IPS-15b (cell line): ENCODE data around the gene COL4A1.

Experiments used
- H3K27me3 ChIP-seq: one replicate; pipeline ENCODE4 v1.6.1; 2013; ENCODE audit warnings: low read length; ENCODE audit not compliant: control insufficient read depth, insufficient read depth
- H3K36me3 ChIP-seq: one replicate; pipeline ENCODE4 v1.6.1; 2013; ENCODE audit warnings: low read length; ENCODE audit not compliant: control insufficient read depth, insufficient read depth
- H3K4me1 ChIP-seq: one replicate; pipeline ENCODE4 v1.6.1; 2013; ENCODE audit warnings: mild to moderate bottlenecking, low read length; ENCODE audit not compliant: control insufficient read depth, insufficient read depth
- H3K4me3 ChIP-seq: one replicate; pipeline ENCODE4 v1.5.1; 2013; ENCODE audit warnings: low read depth, low read length
- H3K9ac ChIP-seq: one replicate; pipeline ENCODE4 v1.6.1; 2013; ENCODE audit warnings: low read depth, mild to moderate bottlenecking, low read length
- H3K9me3 ChIP-seq: one replicate; pipeline ENCODE4 v1.6.1; 2013; ENCODE audit warnings: mild to moderate bottlenecking, low read length; ENCODE audit not compliant: control insufficient read depth, insufficient read depth

Gene COL4A1

GRCh38 chr13:110157718-110158117 is 149.2 kb downstream of the COL4A1 start:
- Histone ChIP-seq H3K9me3 (no peaks in the 10 kb centered on the region), H3K36me3 (peaks cover 3% of the 10 kb centered on the region), H3K9ac (no peak overlapping the region), H3K27me3 (no peaks in the 10 kb centered on the region), H3K4me3 (no peak overlapping the region), H3K4me1 (no peaks in the 10 kb centered on the region)

GRCh38 chr13:110156301-110157049 is 150.5 kb downstream of the COL4A1 start:
- Histone ChIP-seq H3K27me3 (no peaks in the 10 kb centered on the region), H3K4me3 (no peak overlapping the region), H3K9me3 (no peaks in the 10 kb centered on the region), H3K9ac (no peak overlapping the region), H3K36me3 (peaks cover 3% of the 10 kb centered on the region), H3K4me1 (no peaks in the 10 kb centered on the region)

DNA sequence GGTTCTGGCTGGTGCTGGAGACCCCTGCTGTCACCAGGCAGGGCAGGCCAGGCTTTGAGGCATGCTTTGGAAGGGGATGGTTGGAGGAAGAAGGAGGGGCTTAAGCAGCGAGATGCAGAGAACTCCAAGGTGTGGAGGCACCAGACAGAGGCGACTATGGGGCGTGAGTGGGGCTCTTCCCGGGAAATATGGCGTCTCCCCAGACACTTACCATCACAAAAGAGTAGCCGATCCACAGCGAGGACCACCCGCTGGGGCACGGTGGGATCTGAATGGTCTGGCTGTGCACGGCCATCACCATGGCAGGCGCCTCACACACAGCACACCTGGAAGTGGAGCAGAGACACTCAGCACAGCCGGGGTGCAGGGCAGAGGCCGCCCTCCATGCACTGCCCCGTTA is 151.9 kb downstream of the COL4A1 start:
- no peak overlapping the region for H3K9ac ChIP-seq
- H3K36me3 ChIP-seq = no peaks in the 10 kb centered on the region
- H3K4me1 ChIP-seq = no peaks in the 10 kb centered on the region

GRCh38 chr13:110154410-110154933 is 152.5 kb downstream of the COL4A1 start:
- H3K27me3 ChIP-seq = no peaks in the 10 kb centered on the region
- no peaks in the 10 kb centered on the region for H3K36me3 ChIP-seq
- H3K9ac ChIP-seq = no peak overlapping the region
- H3K9me3 ChIP-seq = no peaks in the 10 kb centered on the region
- H3K4me1 ChIP-seq = no peaks in the 10 kb centered on the region
- H3K4me3 ChIP-seq = no peak overlapping the region

More for the DNA sequence above, 151.9 kb downstream of the COL4A1 start:
- Histone ChIP-seq H3K4me3 (no peak overlapping the region), H3K27me3 (no peaks in the 10 kb centered on the region), H3K9me3 (no peaks in the 10 kb centered on the region)

- Histone ChIP-seq H3K36me3 (no peaks in the 10 kb centered on the region), H3K4me3 (no peak overlapping the region)
These were observed 154.6 kb downstream of the COL4A1 start for GRCh38 chr13:110152351-110152750.

DNA sequence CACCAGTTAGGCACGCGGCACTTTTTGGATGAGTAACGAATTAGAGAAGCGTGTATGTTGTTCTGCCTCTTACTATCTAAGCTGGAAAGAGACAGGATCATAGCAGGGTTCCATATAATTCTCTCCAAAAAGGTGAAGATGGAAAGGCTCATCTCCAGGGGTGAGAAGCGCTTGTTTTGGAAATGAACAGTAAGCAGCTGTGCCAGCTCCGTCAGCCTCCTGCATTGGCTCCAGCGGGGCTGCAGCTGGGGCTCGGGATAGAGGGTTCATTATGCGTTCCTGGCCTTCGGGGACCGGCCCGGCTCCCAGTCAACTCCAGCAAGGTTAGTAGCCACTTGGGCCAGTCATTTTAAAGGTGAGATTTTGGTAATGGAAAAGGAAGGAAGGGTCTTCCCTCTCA is 155.5 kb downstream of the COL4A1 start:
- Histone ChIP-seq H3K4me1 (no peaks in the 10 kb centered on the region), H3K4me3 (no peak overlapping the region), H3K36me3 (no peaks in the 10 kb centered on the region), H3K9ac (no peak overlapping the region), H3K9me3 (no peaks in the 10 kb centered on the region), H3K27me3 (no peaks in the 10 kb centered on the region)

More at GRCh38 chr13:110152351-110152750, 154.6 kb downstream of the COL4A1 start:
- no peaks in the 10 kb centered on the region for H3K4me1 ChIP-seq
- no peaks in the 10 kb centered on the region for H3K27me3 ChIP-seq
- no peaks in the 10 kb centered on the region for H3K9me3 ChIP-seq
- no peak overlapping the region for H3K9ac ChIP-seq

GRCh38 chr13:110150384-110151101 is 156.4 kb downstream of the COL4A1 start:
- Histone ChIP-seq H3K9me3 (no peaks in the 10 kb centered on the region), H3K9ac (no peak overlapping the region), H3K4me1 (no peaks in the 10 kb centered on the region), H3K27me3 (no peaks in the 10 kb centered on the region), H3K4me3 (no peak overlapping the region), H3K36me3 (no peaks in the 10 kb centered on the region)

GRCh38 chr13:110149036-110149435 is 157.9 kb downstream of the COL4A1 start:
- Histone ChIP-seq H3K4me3 (no peak overlapping the region), H3K9me3 (no peaks in the 10 kb centered on the region), H3K9ac (no peak overlapping the region), H3K27me3 (no peaks in the 10 kb centered on the region), H3K36me3 (no peaks in the 10 kb centered on the region), H3K4me1 (no peaks in the 10 kb centered on the region)

- H3K9ac ChIP-seq = no peak overlapping the region
- no peaks in the 10 kb centered on the region for H3K36me3 ChIP-seq
- H3K9me3 ChIP-seq = no peaks in the 10 kb centered on the region
- peaks cover 3% of the 10 kb centered on the region for H3K27me3 ChIP-seq
- H3K4me1 ChIP-seq = peaks cover 18% of the 10 kb centered on the region
- H3K4me3 ChIP-seq = no peak overlapping the region
These were observed 166.9 kb downstream of the COL4A1 start for GRCh38 chr13:110140099-110140498.

- Histone ChIP-seq H3K4me3 (peak overlapping the region; percentile 50), H3K9me3 (no peaks in the 10 kb centered on the region), H3K27me3 (peaks cover 3% of the 10 kb centered on the region), H3K4me1 (peaks cover 26% of the 10 kb centered on the region), H3K36me3 (no peaks in the 10 kb centered on the region), H3K9ac (no peak overlapping the region)
These were observed 168.3 kb downstream of the COL4A1 start for GRCh38 chr13:110138700-110139036.

- H3K4me1 ChIP-seq = peaks cover 26% of the 10 kb centered on the region
- no peaks in the 10 kb centered on the region for H3K36me3 ChIP-seq
- H3K9ac ChIP-seq = no peak overlapping the region
- peak overlapping the region; percentile 50 for H3K4me3 ChIP-seq
- no peaks in the 10 kb centered on the region for H3K9me3 ChIP-seq
- peaks cover 3% of the 10 kb centered on the region for H3K27me3 ChIP-seq
These were observed 168.8 kb downstream of the COL4A1 start for GRCh38 chr13:110138010-110138699.
